ENCODE results near the gene KCTD21. TPM values are rescaled to one million over a fixed set of nuclear protein-coding genes. Genes with fewer than 3 reads are reported as not detected.
"Not testable (repeated sequence)": the region's sequence is repeated elsewhere in the genome, so short reads cannot be mapped to it uniquely, and the experiment has no call there.

KCTD21 gene
- 3.5 TPM for polyA plus RNA-seq (2013, experiment 1 of 2)
- 2.8 TPM for polyA plus RNA-seq (2013, experiment 2 of 2)

- H3K4me3 ChIP-seq (ENCODE audit: low read length), result peak within 1 kb of the TSS; percentile 72
- peak within 1 kb of the TSS; percentile 55; the same call in 1 of the 2 replicates for H3K27ac ChIP-seq (ENCODE audit: low read depth, low read length)
- H3K9ac ChIP-seq (ENCODE audit: low read depth, low read length), result peak within 1 kb of the TSS; percentile 43
- peaks cover 5% of the 10 kb centered on the region; the same call in 1 of the 2 replicates for H3K4me1 ChIP-seq (ENCODE audit: insufficient read depth, low read length)
- peaks cover 7% of the 10 kb centered on the region; the same call in 1 of the 2 replicates for H3K27me3 ChIP-seq (ENCODE audit: insufficient read depth, low read length)
- H3K9me3 ChIP-seq (ENCODE audit: insufficient read depth, low read depth, low read length), result no peaks in the 10 kb centered on the region
- H3K36me3 ChIP-seq (ENCODE audit: insufficient read depth, low read length), result no peaks in the 10 kb centered on the region
- WGBS, result under 1% methylated on average over 74 of the region's 74 CpGs
Measured at GRCh38 chr11:78188286-78189173, at the start of gene KCTD21, which contains the start of gene USP35. Gene KCTD21, minus strand, starts transcription at chr11:78188626. Its CDS starts 14,072 bp downstream, at chr11:78174554. Gene USP35, plus strand, starts transcription at chr11:78188919. Its CDS starts 7,327 bp downstream, at chr11:78196246.

- H3K36me3 ChIP-seq (ENCODE audit: insufficient read depth, low read length), result no peaks in the 10 kb centered on the region
- no peak overlapping the region for H3K4me3 ChIP-seq (ENCODE audit: low read length)
- H3K27me3 ChIP-seq (ENCODE audit: insufficient read depth, low read length), result no peaks in the 10 kb centered on the region
- no peak overlapping the region for H3K27ac ChIP-seq (ENCODE audit: low read depth, low read length)
- peaks cover 3% of the 10 kb centered on the region; the same call in 1 of the 2 replicates for H3K4me1 ChIP-seq (ENCODE audit: insufficient read depth, low read length)
- no peak overlapping the region for H3K9ac ChIP-seq (ENCODE audit: low read depth, low read length)
- no peaks in the 10 kb centered on the region for H3K9me3 ChIP-seq (ENCODE audit: insufficient read depth, low read depth, low read length)
Measured at GRCh38 chr11:78237293-78238046, 49.0 kb upstream of the KCTD21 start.

- Histone ChIP-seq H3K4me1 (ENCODE audit: insufficient read depth, low read length) (peaks cover 3% of the 10 kb centered on the region; the same call in 1 of the 2 replicates), H3K27me3 (ENCODE audit: insufficient read depth, low read length) (no peaks in the 10 kb centered on the region), H3K9ac (ENCODE audit: low read depth, low read length) (no peak overlapping the region), H3K36me3 (ENCODE audit: insufficient read depth, low read length) (no peaks in the 10 kb centered on the region), H3K4me3 (ENCODE audit: low read length) (no peak overlapping the region), H3K9me3 (ENCODE audit: insufficient read depth, low read depth, low read length) (no peaks in the 10 kb centered on the region), H3K27ac (ENCODE audit: low read depth, low read length) (no peak overlapping the region)
- 88% methylated on average over 4 of the region's 5 CpGs for WGBS
Measured at GRCh38 chr11:78234006-78234405, 45.6 kb upstream of the KCTD21 start.

GRCh38 chr11:78233046-78233445 lies 44.6 kb upstream of the KCTD21 start:
- not testable (repeated sequence) for H3K9me3 ChIP-seq (ENCODE audit: insufficient read depth, low read depth, low read length); H3K36me3 ChIP-seq (ENCODE audit: insufficient read depth, low read length)
- WGBS, result 92% methylated on average over 6 of the region's 6 CpGs

GRCh38 chr11:78231962-78232501 lies 43.6 kb upstream of the KCTD21 start:
- H3K9ac ChIP-seq (ENCODE audit: low read depth, low read length), result no peak overlapping the region
- no peaks in the 10 kb centered on the region for H3K9me3 ChIP-seq (ENCODE audit: insufficient read depth, low read depth, low read length)
- H3K4me3 ChIP-seq (ENCODE audit: low read length), result no peak overlapping the region
- peaks cover 3% of the 10 kb centered on the region; the same call in 1 of the 2 replicates for H3K4me1 ChIP-seq (ENCODE audit: insufficient read depth, low read length)
- no peaks in the 10 kb centered on the region for H3K27me3 ChIP-seq (ENCODE audit: insufficient read depth, low read length)
- H3K27ac ChIP-seq (ENCODE audit: low read depth, low read length), result no peak overlapping the region
- H3K36me3 ChIP-seq (ENCODE audit: insufficient read depth, low read length), result no peaks in the 10 kb centered on the region

More at GRCh38 chr11:78233046-78233445, 44.6 kb upstream of the KCTD21 start:
- not testable (repeated sequence) for H3K4me1 ChIP-seq (ENCODE audit: insufficient read depth, low read length); H3K9ac ChIP-seq (ENCODE audit: low read depth, low read length); H3K4me3 ChIP-seq (ENCODE audit: low read length); H3K27ac ChIP-seq (ENCODE audit: low read depth, low read length); H3K27me3 ChIP-seq (ENCODE audit: insufficient read depth, low read length)

- Histone ChIP-seq H3K9me3 (ENCODE audit: insufficient read depth, low read depth, low read length) (no peaks in the 10 kb centered on the region), H3K27ac (ENCODE audit: low read depth, low read length) (no peak overlapping the region), H3K27me3 (ENCODE audit: insufficient read depth, low read length) (no peaks in the 10 kb centered on the region), H3K36me3 (ENCODE audit: insufficient read depth, low read length) (peaks cover 9% of the 10 kb centered on the region; the same call in 1 of the 2 replicates), H3K4me3 (ENCODE audit: low read length) (no peak overlapping the region), H3K9ac (ENCODE audit: low read depth, low read length) (no peak overlapping the region), H3K4me1 (ENCODE audit: insufficient read depth, low read length) (peaks cover 3% of the 10 kb centered on the region; the same call in 1 of the 2 replicates)
- 92% methylated on average over 7 of the region's 7 CpGs for WGBS
Measured at GRCh38 chr11:78230161-78230877, 41.9 kb upstream of the KCTD21 start.

- no peak overlapping the region for H3K9ac ChIP-seq (ENCODE audit: low read depth, low read length)
- peaks cover 13% of the 10 kb centered on the region; the same call in 1 of the 2 replicates for H3K36me3 ChIP-seq (ENCODE audit: insufficient read depth, low read length)
- H3K27ac ChIP-seq (ENCODE audit: low read depth, low read length), result no peak overlapping the region
- H3K9me3 ChIP-seq (ENCODE audit: insufficient read depth, low read depth, low read length), result no peaks in the 10 kb centered on the region
- H3K4me3 ChIP-seq (ENCODE audit: low read length), result no peak overlapping the region
- WGBS, result 97% methylated on average over 2 of the region's 2 CpGs
- no peaks in the 10 kb centered on the region for H3K27me3 ChIP-seq (ENCODE audit: insufficient read depth, low read length)
- H3K4me1 ChIP-seq (ENCODE audit: insufficient read depth, low read length), result peaks cover under 1% of the 10 kb centered on the region; the same call in 1 of the 2 replicates
Measured at GRCh38 chr11:78229106-78229505, 40.7 kb upstream of the KCTD21 start.

GRCh38 chr11:78228467-78228866 lies 40.0 kb upstream of the KCTD21 start:
- no peak overlapping the region for H3K9ac ChIP-seq (ENCODE audit: low read depth, low read length)
- WGBS, result 100% methylated on average over 3 of the region's 3 CpGs
- no peaks in the 10 kb centered on the region for H3K27me3 ChIP-seq (ENCODE audit: insufficient read depth, low read length)
- H3K36me3 ChIP-seq (ENCODE audit: insufficient read depth, low read length), result peaks cover 13% of the 10 kb centered on the region; the same call in 1 of the 2 replicates
- H3K4me3 ChIP-seq (ENCODE audit: low read length), result no peak overlapping the region
- H3K4me1 ChIP-seq (ENCODE audit: insufficient read depth, low read length), result no peaks in the 10 kb centered on the region
- H3K9me3 ChIP-seq (ENCODE audit: insufficient read depth, low read depth, low read length), result no peaks in the 10 kb centered on the region
- H3K27ac ChIP-seq (ENCODE audit: low read depth, low read length), result no peak overlapping the region

- no peak overlapping the region for H3K4me3 ChIP-seq (ENCODE audit: low read length)
- H3K27ac ChIP-seq (ENCODE audit: low read depth, low read length), result no peak overlapping the region
- no peaks in the 10 kb centered on the region for H3K4me1 ChIP-seq (ENCODE audit: insufficient read depth, low read length)
- H3K9me3 ChIP-seq (ENCODE audit: insufficient read depth, low read depth, low read length), result no peaks in the 10 kb centered on the region
- peaks cover 15% of the 10 kb centered on the region; the same call in 1 of the 2 replicates for H3K36me3 ChIP-seq (ENCODE audit: insufficient read depth, low read length)
- no peaks in the 10 kb centered on the region for H3K27me3 ChIP-seq (ENCODE audit: insufficient read depth, low read length)
- H3K9ac ChIP-seq (ENCODE audit: low read depth, low read length), result no peak overlapping the region
- WGBS, result 90% methylated on average over 4 of the region's 4 CpGs
Measured at GRCh38 chr11:78227921-78228320, 39.5 kb upstream of the KCTD21 start.
